HG02840 (cell line): ENCODE measurements around the gene IGFBP6.
"Not testable (repeated sequence)": the region's sequence is repeated elsewhere in the genome, so short reads cannot be mapped to it uniquely, and the experiment has no call there.

Source experiments
- ATAC-seq: cut with Tn5 transposase; IDR thresholded peaks from one replicate; pipeline ENCODE4 v1.9.1; 2021; ENCODE audit warnings: mild to moderate bottlenecking, moderate library complexity, moderate number of reproducible peaks; ENCODE audit not compliant: unreplicated experiment, low FRiP score

The IGFBP6 gene

GRCh38 chr12:53094796-53095595, 2.5 kb upstream of the IGFBP6 start:
- ATAC-seq: not testable (repeated sequence)

GRCh38 chr12:53095596-53095895, 1.9 kb upstream of the IGFBP6 start:
- not testable (repeated sequence) for ATAC-seq

GRCh38 chr12:53096089-53096741, 1.3 kb upstream of the IGFBP6 start:
- no peak for ATAC-seq

GRCh38 chr12:53096759-53097158, 708 bp upstream of the IGFBP6 start:
- no peak for ATAC-seq

GRCh38 chr12:53097207-53097563, 282 bp upstream of the IGFBP6 start:
- ATAC-seq: no peak

GRCh38 chr12:53098354-53098981, 1.0 kb downstream of the IGFBP6 start:
- no peak for ATAC-seq

GRCh38 chr12:53099071-53099882, 1.8 kb downstream of the IGFBP6 start:
- ATAC-seq: no peak

GRCh38 chr12:53100466-53101151, 3.1 kb downstream of the IGFBP6 start:
- no peak for ATAC-seq

GRCh38 chr12:53101266-53101665, 3.8 kb downstream of the IGFBP6 start:
- ATAC-seq: no peak

- ATAC-seq: no peak
Observed at GRCh38 chr12:53101931-53102781, 4.7 kb downstream of the IGFBP6 start.

- ATAC-seq: no peak
Observed at GRCh38 chr12:53102883-53103807, 5.7 kb downstream of the IGFBP6 start, which contains the start of gene SOAT2. Gene SOAT2 (plus strand): TSS chr12:53103486. CDS start chr12:53103578, 92 bp downstream.

GRCh38 chr12:53103860-53104305, 6.4 kb downstream of the IGFBP6 start:
- ATAC-seq: no peak

- ATAC-seq: no peak
Observed at GRCh38 chr12:53105256-53105655, 7.8 kb downstream of the IGFBP6 start.

- no peak for ATAC-seq
Observed at GRCh38 chr12:53105712-53106439, 8.4 kb downstream of the IGFBP6 start.

GRCh38 chr12:53107122-53107521, 9.7 kb downstream of the IGFBP6 start:
- no peak for ATAC-seq

GRCh38 chr12:53112431-53112830, 15.0 kb downstream of the IGFBP6 start:
- not testable (repeated sequence) for ATAC-seq

- ATAC-seq: no peak
Observed at GRCh38 chr12:53113136-53113705, 15.8 kb downstream of the IGFBP6 start.
